Measurements from ENCODE around the gene TMEM151B. TPM values are rescaled to one million over a fixed set of nuclear protein-coding genes. Genes with fewer than 3 reads are reported as not detected.
A peak's percentile ranks its signal among the peaks of the same experiment; 100 is the strongest.

TMEM151B gene
- total and polyA plus RNA-seq, 9 of the 15 experiments (the other 6 are each of a cell fraction or from before 2014, with no cell fraction given) = not detected

- TF ChIP-seq ZNF280B (CRISPR knock-in tag; IDR thresholded peaks at IDR 0.05) = no peak
- no peak for TF ChIP-seq NR1H2 (CRISPR knock-in tag; IDR thresholded peaks at IDR 0.05)
- TF ChIP-seq, protein P1, sequence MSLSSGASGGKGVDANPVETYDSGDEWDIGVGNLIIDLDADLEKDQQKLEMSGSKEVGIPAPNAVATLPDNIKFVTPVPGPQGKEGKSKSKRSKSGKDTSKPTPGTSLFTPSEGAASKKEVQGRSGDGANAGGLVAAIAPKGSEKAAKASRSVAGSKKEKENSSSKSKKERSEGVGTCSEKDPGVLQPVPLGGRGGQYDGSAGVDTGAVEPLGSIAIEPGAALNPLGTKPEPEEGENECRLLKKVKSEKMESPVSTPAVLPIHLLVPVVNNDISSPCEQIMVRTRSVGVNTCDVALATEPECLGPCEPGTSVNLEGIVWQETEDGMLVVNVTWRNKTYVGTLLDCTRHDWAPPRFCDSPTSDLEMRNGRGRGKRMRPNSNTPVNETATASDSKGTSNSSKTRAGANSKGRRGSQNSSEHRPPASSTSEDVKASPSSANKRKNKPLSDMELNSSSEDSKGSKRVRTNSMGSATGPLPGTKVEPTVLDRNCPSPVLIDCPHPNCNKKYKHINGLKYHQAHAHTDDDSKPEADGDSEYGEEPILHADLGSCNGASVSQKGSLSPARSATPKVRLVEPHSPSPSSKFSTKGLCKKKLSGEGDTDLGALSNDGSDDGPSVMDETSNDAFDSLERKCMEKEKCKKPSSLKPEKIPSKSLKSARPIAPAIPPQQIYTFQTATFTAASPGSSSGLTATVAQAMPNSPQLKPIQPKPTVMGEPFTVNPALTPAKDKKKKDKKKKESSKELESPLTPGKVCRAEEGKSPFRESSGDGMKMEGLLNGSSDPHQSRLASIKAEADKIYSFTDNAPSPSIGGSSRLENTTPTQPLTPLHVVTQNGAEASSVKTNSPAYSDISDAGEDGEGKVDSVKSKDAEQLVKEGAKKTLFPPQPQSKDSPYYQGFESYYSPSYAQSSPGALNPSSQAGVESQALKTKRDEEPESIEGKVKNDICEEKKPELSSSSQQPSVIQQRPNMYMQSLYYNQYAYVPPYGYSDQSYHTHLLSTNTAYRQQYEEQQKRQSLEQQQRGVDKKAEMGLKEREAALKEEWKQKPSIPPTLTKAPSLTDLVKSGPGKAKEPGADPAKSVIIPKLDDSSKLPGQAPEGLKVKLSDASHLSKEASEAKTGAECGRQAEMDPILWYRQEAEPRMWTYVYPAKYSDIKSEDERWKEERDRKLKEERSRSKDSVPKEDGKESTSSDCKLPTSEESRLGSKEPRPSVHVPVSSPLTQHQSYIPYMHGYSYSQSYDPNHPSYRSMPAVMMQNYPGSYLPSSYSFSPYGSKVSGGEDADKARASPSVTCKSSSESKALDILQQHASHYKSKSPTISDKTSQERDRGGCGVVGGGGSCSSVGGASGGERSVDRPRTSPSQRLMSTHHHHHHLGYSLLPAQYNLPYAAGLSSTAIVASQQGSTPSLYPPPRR (CRISPR knock-in tag; IDR thresholded peaks at IDR 0.05; ENCODE audit: borderline replicate concordance) = no peak
These were observed 32.6 kb downstream of the TMEM151B start (continued) for GRCh38 chr6:44302856-44303255.

- peaks cover 81% of the 10 kb centered on the region for H3K36me3 ChIP-seq (ENCODE audit: control insufficient read depth, insufficient read depth, low read length)
- ATAC-seq (no peak), FAIRE-seq (no peak)
These were observed 33.6 kb downstream of the TMEM151B start for GRCh38 chr6:44303842-44304241.

More at GRCh38 chr6:44303842-44304241, 33.6 kb downstream of the TMEM151B start:
- Histone ChIP-seq H4K20me1 (replicated peaks; ENCODE audit: control insufficient read depth, insufficient read depth, low read length) (no peaks in the 10 kb centered on the region; the same call in 1 of the 2 replicates), H3K4me1 (replicated peaks in 1 of 2; ENCODE audit: control insufficient read depth in 2 of 2, insufficient read depth in 2 of 2, low read length in 2 of 2) (peaks cover 2 to 17% of the 10 kb centered on the region in 2 experiments; a peak in 3 of 5 replicates), H3K27ac (ENCODE audit: extremely low read depth, low read depth, low read length) (no peak overlapping the region), H3K4me2 (ENCODE audit: insufficient read depth, low read length) (no peak overlapping the region), H3K9ac (ENCODE audit: insufficient read depth in 1 of 2, low read depth in 2 of 2, low read length in 2 of 2) (peak overlapping the region in 1 of 2 experiments; percentile 55; a peak in 1 of 4 replicates), H3K79me2 (ENCODE audit: control insufficient read depth, insufficient read depth, low read length) (no peaks in the 10 kb centered on the region), H2AFZ (ENCODE audit: low read depth, low read length) (no peak overlapping the region), H3K4me3 (no peak overlapping the region), H3K27me3 (ENCODE audit: control insufficient read depth in 2 of 2, insufficient read depth in 2 of 2, low read length in 2 of 2) (no peaks in the 10 kb centered on the region), H3K9me1 (ENCODE audit: control insufficient read depth, insufficient read depth, low read length) (no peaks in the 10 kb centered on the region), H3K9me3 (replicated peaks; ENCODE audit: control insufficient read depth, insufficient read depth, low read depth, low read length) (no peaks in the 10 kb centered on the region)
- in situ Hi-C loops (cut with MboI) = no loop called here
- ChIA-PET CTCF (ENCODE audit: low intra/inter-chr PET ratio) (interaction anchor here (0.6 kb wide), 1 partner anchor 1198 kb away, joined by 3 read pairs; no protein-coding TSS in a partner anchor), POLR2A (interaction anchor here (2.6 to 11.9 kb wide), 2 partner anchors 8 to 10 kb away, joined by 17 to 116 read pairs; partner anchors contain the start of gene AARS2)
- DNase-seq (ENCODE audit: extremely low read depth in 1 of 4, low spot score in 3 of 4) = no peak
- intact Hi-C loops (cut with micrococcal nuclease) = loop anchor here (1.0 kb wide), 1 partner anchor 36 kb away; no protein-coding TSS in a partner anchor
- no TSS peak for BruUV-seq (replicated peaks)
- TF ChIP-seq CXXC5 (CRISPR knock-in tag; IDR thresholded peaks at IDR 0.05) (no peak), FOXK1 (CRISPR knock-in tag; IDR thresholded peaks at IDR 0.05; ENCODE audit: borderline replicate concordance) (no peak)
- WGBS (ENCODE audit: insufficient coverage, low coverage, missing lambda C conversion rate) = 88% methylated on average over 6 of the region's 6 CpGs

All from K562 (cell line).